Hepatocyte (in vitro differentiated cells): ENCODE measurements around the gene ZNF536.

Source experiments
- EZH2 ChIP-seq: fragments of 200-600 bp; sonication (generic); IDR thresholded peaks from 2 replicates; pipeline ENCODE4 v1.6.1; 2016; ENCODE audit warnings: antibody characterized with exemption, mild to moderate bottlenecking, borderline replicate concordance
- EZH2phosphoT487 ChIP-seq: fragments of 200-600 bp; sonication (generic); IDR thresholded peaks from one replicate; pipeline ENCODE4 v1.6.1; 2018; ENCODE audit warnings: antibody characterized with exemption, mild to moderate bottlenecking, low read depth, moderate library complexity; ENCODE audit not compliant: unreplicated experiment, severe bottlenecking
- TF ChIP-seq, protein P1 (sequence below): fragments of 200-600 bp; sonication (generic); IDR thresholded peaks from 2 replicates; pipeline ENCODE4 v1.5.1; 2016; ENCODE audit warnings: antibody characterized with exemption, mild to moderate bottlenecking; ENCODE audit not compliant: poor library complexity

GRCh38 chr19:30446850-30447552 lies 74.8 kb downstream of the ZNF536 start:
- TF ChIP-seq EZH2phosphoT487 (no peak), EZH2 (no peak)
- TF ChIP-seq, protein P1, sequence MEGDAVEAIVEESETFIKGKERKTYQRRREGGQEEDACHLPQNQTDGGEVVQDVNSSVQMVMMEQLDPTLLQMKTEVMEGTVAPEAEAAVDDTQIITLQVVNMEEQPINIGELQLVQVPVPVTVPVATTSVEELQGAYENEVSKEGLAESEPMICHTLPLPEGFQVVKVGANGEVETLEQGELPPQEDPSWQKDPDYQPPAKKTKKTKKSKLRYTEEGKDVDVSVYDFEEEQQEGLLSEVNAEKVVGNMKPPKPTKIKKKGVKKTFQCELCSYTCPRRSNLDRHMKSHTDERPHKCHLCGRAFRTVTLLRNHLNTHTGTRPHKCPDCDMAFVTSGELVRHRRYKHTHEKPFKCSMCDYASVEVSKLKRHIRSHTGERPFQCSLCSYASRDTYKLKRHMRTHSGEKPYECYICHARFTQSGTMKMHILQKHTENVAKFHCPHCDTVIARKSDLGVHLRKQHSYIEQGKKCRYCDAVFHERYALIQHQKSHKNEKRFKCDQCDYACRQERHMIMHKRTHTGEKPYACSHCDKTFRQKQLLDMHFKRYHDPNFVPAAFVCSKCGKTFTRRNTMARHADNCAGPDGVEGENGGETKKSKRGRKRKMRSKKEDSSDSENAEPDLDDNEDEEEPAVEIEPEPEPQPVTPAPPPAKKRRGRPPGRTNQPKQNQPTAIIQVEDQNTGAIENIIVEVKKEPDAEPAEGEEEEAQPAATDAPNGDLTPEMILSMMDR = no peak
